MV-4-11 (cell line): ENCODE results near the gene MCCD1.
"Not testable (repeated sequence)": the region's sequence is repeated elsewhere in the genome, so short reads cannot be mapped to it uniquely, and the experiment has no call there.

Source experiments
- DNase-seq: peaks from one replicate; lab custom pipeline; 2025; lab: John Stamatoyannopoulos, UW

The MCCD1 gene, protein sequence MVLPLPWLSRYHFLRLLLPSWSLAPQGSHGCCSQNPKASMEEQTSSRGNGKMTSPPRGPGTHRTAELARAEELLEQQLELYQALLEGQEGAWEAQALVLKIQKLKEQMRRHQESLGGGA

DNA sequence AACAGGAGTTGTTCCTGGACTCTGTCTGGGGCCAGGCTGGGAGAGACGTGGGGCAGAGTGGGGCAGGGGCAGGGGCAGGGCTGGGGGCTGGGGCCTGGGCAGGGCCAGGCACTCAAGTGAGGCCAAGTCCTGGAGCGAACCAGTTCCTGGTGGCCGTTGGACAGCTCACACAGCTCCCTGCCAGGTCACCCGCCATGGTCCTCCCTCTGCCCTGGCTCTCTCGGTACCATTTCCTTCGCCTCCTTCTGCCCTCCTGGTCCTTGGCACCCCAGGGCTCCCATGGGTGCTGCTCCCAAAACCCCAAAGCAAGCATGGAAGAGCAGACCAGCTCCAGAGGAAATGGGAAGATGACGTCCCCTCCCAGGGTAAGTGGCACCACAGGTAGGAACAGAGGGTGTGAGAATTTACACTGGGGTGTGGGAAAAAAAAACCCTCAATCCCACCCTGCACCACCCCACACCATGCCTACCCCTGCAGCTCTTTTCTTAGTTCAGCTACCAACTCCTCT, at the start of gene MCCD1:
MCCD1 (plus strand) TSS at position 142 of the 508 bp plus-strand sequence; CDS start at position 195, 53 bp downstream.
- no peak for DNase-seq

DNA sequence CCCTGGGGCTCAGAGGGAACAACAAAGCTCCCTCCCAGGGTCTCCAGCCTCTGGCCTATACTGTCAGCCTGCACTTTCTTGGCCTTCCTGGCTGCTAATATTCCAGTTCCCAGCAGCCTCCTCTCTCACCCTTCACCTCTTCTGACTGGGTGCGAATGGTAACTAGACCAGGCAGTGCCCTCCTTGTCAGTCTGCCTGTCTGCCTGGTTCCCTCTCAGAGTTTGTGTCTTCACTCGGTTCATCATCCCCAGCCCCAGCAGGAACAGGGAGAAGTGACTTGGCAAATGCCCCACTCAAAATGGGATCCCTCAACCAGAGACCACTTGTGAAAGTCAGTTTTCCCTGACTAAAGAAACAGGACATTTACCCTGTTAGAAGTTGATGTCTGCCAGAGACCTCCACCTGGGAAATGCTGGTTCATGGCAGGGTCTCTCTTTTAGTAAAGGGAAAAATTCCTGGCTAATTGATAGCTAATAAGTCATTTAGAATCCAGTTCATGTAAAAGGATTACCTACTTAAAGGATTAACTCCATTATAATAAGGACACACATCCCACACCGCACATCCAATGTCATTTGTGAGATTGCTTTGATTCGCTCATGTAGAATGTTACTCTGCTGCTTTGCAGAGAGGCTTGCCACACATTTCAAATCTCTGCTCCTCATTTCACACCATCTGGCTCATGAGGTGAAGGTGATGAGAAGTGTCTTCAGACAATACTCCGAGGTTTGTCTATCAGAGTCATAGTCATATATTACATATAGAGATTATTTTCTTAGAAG, 49.4 kb upstream of the MCCD1 start:
- no peak for DNase-seq

DNA sequence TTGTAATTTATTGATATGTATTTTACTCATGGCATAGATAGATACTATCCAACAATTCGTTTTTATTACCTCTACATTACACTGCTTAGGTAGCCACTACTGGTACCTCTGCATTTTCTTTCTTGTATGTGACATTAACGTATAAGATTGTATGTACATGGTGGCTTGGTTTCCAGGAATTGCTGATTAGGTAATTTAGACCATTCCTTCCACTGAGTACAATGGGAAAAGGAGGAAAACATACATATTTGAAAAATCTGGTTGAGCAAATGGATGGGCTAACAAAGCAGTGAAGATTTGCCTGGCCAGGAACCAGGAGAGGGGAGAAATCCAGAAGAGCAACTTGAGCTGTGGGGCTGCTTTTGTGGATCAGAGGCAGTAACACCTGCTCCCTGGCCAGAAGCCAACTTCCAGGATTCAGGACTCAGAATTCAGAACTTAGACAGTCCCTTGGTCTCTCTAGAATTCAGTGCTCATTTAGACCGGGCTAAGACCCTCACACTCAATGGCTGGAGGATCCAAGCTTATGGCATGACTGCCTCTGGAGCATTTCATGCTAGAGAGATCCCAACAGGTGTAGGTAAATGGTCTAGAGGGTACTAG, 48.7 kb upstream of the MCCD1 start:
- DNase-seq, result no peak

DNA sequence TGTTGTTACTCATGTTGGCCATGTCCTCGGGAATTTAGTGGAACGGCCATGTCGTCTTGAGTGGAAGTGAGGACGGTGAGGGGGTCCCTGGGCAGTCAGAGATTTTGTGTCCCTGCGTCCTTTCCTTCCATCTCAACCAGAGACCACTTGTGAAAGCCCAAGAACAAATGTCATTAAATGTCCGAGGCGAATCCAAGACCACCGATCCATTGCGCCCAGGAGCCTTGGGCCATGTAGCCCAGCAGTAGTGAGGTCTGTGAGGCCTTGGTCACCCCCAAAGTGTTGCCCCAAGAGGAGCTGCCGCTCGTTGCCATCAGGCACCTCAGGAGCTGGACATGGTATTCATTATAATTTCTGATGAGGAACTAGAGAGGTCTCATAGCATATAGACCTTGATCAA, 48.2 kb upstream of the MCCD1 start:
- DNase-seq, result no peak

DNA sequence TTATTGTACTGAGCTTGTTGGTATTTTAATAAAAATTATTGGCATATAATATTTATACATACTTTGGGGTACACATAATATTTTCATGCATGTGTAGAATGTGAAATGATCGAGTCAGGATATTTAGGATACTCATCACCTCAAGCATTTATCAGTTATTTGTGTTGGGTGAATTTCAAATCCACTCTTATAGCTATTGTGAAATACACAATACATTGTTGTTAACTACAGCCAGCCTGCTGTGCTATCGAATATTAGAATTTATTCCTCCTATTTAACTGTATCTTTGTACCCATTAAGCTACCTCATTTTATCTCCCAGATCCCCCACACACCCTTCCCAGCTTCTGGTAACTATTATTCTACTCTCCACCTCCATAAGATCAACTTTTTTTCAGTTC, 45.4 kb upstream of the MCCD1 start:
- DNase-seq, result no peak

DNA sequence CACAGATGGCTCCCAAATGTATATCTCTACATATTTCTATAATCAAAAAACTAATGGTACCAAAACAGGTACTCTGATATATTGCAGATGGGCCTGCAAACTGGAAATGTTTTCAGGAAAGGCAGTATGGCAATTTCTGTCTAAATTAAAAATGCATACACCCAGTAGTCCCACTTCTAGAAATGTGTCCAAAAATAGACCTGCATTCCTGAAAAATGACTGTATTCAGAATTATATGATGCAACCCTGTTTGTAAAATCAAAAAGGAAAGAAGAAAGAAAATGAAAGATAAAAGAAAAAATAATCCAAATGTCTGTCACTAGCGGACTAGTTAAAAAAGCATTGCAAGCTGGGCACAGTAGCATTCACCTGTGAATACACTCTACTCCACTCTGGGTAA, 43.7 kb upstream of the MCCD1 start:
- DNase-seq, result no peak

DNA sequence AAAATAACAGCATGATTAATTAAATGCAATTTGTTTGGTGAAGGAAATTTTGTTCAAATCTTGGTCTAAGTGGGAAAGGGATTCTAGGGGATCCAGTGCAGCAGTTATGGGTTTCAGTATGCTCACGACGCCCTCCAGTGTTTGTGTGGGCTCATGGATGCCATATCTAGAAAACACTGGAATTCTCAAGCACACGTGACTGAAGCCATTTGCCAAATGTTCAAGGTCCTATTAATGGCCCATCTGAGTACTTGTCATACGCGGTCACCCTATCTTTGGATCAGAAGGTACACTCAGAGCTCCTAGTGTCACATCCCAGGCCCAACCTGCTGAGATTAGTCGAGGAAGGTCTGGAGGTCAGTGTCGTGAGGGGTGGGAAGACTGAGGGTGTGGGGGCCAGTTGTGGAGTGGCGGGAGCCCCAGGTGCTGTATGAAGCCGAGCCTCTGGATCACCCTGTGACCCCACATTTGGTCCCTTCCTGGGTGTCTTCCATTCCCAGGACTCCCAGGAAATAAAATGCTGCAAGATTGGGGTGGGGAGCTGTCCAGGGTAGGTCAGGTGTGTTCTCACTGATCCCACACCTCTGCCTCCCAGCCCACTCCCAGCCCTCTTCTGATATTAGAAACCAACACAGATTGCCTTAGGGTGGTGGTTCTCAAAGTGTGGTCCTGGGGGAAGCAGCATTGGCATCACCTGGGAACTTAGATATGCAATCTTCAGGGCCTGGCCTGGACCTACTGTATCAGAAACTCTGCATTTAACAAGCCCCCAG, 42.5 kb upstream of the MCCD1 start:
- not testable (repeated sequence) for DNase-seq

DNA sequence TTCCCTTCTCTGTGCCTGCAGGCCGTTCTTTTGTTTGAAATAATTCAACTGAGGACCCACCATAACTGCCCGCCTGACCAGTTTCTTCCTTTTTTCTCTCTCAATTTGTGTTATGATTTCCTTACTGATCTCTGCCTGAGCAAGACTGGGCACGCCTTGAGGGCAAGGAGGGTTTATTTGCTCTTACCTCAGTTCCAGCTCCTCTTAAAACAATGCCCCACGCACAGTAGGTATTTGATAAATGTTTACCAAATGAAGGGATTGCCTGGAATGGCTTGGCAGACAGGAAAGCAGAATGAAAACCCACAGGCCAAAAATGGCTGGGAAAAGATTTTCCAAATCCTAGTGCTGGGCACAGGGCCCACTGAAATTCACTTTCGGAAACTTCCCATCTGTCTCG, 41.1 kb upstream of the MCCD1 start:
- not testable (repeated sequence) for DNase-seq

DNA sequence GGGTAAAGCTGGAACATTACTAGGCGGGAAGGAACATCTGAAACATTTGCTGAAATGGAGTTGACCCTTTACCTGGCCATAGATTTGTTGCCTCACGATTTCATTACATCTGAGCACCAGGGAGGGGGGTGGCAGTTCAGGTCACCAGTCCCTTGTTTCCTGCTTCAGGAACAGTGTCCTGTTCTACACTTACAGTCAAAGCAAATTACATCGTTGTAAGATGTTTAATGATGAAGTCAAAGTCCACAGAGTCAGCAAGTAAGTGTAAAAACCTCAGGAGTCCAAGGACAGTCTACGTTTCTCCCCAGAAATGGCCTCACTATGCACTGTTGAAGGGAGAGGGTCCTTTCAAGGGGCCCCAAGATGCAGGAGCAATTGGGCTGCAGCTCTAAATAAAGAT, 39.7 kb upstream of the MCCD1 start:
- no peak for DNase-seq

DNA sequence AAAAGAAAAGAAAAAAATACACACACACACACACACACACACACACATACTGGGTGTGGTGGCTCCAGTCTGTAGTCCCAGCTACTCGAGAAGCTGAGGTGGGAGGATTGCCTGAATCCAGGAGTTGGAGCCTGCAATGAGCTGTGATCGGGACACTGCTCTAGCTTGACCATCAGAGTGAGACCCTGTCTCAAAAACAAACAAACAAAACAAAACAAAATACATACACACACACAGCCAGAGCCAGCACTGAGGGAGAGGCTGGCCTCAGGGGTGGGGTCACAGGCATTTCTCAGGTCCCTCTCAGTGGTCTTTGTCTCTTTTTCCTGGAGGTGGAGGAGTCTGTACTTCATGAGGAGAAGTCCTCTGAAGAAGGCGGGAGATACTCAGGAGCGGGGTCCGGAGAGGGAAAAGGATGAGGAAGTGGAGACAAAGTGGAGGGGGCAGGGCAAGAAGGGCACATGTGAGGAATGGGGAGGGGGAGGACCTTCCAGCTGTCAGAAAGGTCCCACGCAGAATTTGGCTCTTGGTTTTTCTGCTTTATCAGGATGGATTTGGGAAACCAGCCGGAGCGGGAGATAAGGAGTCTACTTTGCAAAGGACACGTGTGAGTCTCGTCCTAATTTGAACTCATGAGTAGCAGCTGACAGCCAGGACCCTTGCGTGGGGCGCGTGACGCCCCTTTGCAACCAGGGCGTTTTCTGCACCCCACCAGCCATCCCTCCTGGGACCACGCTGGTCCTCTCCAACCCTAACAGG, 38.5 kb upstream of the MCCD1 start:
- DNase-seq, result no peak

DNA sequence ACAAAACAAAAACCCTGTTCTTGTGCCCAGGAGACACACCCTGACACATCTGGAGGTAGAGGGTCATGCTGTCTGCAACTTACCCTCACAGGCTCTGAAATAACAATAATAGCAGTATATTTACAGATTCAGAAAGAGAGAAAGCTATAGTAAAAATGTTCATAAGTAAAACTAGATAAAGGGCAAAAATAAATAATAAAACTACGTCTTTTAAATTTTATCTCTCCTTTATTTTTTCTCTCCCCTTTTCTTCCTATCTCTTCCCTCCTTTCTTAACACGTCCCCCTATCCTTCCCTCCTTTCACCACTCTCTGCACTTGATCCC, 35.2 kb upstream of the MCCD1 start:
- not testable (repeated sequence) for DNase-seq

DNA sequence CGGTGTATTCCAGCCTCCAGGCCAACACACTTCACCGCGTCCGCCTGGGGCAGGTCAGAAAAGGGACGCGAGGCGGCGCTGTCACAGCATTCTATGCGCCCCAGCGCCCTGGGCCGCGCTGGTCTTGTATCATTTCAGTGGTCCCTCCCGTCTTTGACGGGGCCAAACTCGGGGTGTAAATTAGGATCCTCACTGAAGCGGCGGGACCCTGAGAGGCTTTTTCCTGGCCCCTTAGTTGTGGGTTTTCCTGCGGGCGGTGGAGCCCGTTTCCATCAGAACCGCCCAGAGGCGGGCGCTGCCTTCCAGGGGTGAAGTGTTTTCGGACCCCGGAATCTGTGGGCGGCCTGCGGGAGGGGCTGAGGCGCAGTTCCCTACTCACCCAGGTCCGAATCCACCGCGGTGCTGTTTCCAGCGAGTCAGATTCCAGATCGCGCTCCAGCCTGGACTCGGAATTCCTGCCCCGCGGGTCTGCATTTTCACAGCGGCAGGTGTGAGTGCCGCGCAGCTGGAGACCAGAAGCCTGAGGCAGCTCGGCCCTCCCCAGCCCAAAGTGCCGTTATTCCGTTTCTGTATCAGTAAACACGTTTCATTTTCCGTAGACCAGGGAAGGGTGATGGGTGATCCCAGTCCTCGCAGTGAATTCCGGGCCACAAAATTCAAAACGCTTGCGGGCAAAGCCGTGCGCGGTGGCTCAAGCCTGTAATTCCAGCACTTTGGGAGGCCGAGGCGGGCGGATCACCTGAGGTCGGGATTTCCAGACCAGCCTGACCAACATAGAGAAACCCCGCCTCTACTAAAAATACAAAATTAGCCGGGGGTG, 34.7 kb upstream of the MCCD1 start:
- peak; percentile 60 for DNase-seq

DNA sequence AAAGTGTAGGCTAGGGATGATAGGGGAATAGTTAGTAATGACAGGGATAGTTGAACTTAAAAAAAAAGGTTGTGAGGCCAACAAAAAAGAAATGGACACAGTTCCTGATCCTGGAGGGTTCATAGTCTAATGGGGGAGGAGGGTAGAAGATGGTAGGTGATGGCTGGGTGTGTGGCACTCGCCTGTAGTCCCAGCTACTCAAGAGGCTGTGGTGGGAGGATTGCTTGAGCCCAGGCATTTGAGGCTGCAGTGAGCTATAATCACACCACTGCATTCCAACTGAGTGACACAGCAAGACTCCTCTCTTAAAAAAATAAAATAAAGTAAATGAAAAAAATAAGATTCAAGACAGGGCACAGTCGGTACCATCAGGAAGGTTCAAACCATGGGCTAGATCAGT, 33.2 kb upstream of the MCCD1 start:
- DNase-seq, result no peak

DNA sequence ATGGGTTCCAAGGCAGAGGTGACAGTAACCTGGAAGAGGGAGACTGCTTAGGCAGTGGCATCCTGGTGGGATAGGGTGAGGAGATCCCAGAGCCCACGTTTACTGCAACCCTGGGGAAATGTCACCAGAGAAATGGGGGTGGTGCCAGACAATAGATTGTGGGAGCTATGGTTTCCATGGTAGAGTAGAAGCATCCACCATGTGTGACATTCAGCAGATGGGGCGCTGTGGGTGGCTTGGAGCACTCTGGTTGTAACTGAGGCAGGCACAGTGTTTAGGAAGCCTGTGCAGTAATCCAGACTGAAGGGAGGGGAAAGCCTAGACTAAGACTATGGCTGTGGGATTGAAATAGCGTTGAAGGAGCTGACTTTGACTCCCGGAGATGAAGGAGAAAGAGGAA, 31.9 kb upstream of the MCCD1 start:
- not testable (repeated sequence) for DNase-seq

DNA sequence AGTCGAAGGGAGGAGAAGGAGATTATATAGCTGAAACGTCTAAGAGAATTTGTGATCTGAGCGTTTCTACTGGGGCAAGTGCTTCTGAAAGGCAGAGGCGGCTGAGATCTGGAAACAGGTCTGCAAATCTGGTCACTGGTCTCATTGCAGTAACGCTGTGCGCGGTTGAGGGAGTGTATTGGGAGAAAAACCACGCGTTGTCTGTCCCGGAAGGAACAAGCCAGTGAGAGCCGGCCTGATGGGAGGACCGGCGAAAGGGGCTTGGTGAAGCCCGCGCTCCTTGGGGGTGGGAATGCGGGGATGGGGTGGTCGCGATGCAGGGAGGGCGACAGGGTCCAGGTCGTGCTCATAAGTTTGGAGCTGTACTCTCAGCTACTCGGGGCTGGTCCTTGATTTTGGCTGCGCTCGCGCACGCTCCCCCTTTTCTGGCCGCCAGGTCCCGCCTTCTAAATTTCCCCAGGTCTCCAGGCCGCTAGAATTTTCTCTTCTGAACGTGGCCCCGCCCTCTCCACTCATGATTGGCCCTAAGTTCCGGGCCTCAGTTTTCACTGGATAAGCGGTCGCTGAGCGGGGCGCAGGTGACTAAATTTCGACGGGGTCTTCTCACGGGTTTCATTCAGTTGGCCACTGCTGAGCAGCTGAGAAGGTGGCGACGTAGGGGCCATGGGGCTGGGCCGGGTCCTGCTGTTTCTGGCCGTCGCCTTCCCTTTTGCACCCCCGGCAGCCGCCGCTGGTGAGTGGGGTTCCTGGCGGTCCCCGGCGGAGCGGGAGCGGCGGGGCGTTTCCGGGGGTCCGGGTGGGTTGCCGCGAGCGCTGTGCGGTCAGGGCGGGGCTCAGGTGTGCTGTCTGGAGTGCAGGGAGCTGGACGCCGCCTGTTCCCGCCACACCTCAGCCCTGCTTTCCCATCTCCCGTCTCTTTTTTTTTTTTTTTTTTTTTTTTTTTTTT, 31.0 kb upstream of the MCCD1 start, which contains the start of gene MICB:
MICB (plus strand) TSS at position 615 of the 946 bp plus-strand sequence; CDS start at position 664, 49 bp downstream.
- DNase-seq, result peak; percentile 35

DNA sequence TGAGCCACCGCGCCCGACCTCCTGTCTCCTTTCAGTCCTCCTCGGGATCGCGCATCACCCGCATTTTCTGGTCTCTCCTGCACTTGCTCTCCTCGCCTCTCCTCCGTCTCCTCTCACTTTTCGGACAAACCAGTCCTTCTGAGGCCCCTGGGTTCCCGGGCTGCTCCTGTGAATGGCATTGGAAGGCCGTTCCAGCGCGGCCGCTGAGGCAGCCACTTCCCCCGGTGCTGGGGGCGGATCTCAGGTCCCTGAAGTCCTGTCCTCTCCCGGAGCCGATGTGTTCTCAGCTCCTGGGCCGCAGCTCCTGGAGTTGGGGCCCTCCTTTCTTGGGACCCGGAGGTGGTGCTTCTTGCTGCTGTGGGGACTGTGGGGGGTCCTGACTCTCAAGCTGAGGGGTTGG, 30.0 kb upstream of the MCCD1 start:
- no peak for DNase-seq

DNA sequence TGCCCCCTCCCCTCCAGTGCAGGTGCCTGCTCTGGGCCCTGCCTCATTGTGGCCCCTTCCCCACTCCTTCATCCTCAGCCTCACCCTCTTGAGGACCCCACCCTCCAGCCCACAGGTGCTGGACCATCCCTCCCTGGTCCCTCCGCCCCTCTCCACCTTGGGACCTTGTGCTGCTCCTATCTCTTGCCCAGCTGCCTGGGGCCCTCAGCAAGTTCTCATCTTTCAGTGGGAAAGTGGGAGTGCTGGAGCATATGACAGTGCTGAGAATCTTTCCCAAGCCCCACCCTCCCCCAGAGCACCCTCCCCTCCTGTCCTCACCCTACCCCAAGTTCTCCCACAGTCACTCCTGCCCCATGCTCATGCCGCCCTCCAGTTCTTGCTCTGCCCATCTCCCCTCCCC, 29.1 kb upstream of the MCCD1 start:
- DNase-seq, result not testable (repeated sequence)

DNA sequence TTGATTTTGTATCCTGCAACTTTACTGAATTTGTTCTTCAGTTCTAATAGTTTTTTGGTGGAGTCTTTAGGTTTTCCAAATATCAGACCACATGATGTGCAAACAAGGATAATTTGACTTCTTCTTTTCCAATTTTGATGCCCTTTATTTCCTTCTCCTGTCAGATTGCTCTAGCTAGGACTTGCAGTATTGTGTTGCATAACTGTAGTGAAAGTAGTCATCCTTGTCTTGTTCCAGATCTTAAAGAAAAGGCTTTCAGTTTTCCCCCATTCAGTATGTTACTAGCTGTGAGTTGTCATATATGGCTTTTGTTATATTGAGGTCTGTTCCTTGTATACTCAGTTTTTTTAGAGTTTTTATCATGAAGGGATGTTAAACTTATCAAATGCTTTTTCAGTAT, 26.2 kb upstream of the MCCD1 start:
- DNase-seq, result peak; percentile 46

DNA sequence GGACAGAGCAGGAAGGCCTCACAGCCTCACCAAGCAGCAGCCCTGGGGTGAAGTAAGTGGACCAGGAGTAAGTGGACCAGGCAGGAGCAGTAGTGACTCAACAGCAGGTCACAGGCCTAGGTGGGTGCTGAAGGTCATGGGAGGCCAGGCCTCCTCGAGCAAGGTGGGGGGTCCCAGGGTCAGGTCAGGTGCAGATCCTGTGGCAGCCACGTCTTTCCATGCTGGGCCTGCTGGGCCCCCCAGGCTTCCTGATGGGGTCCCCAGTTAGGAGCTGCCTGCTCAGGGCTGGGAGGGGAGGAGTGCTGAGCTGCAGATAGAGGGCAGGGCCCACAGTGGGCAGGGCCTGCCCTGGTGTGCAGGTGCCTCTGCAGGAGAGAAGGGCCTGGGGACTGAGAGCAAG, 19.7 kb upstream of the MCCD1 start:
- DNase-seq, result not testable (repeated sequence)

DNA sequence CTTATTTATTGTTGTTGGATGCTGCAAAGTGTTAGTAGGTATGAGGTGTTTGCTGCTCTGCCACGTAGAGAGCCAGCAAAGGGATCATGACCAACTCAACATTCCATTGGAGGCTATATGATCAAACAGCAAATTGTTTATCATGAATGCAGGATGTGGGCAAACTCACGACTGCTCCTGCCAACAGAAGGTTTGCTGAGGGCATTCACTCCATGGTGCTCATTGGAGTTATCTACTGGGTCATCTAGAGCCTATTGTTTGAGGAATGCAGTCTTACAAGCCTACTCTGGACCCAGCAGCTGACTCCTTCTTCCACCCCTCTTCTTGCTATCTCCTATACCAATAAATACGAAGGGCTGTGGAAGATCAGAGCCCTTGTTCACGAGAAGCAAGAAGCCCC, 18.8 kb upstream of the MCCD1 start:
- DNase-seq, result no peak
